Neural progenitor cell (in vitro differentiated cells): ENCODE data around the gene PALB2.

Experiments used
- CTCF ChIP-seq: fragments of 200-600 bp; sonication (generic); IDR thresholded peaks from 2 replicates; pipeline ENCODE4 v1.5.1; 2017; ENCODE audit warnings: antibody characterized with exemption, mild to moderate bottlenecking
- EZH2 ChIP-seq: fragments of 200-600 bp; sonication (generic); IDR thresholded peaks from 2 replicates; pipeline ENCODE4 v1.6.1; 2017; ENCODE audit warnings: antibody characterized with exemption, mild to moderate bottlenecking, moderate library complexity

- TF ChIP-seq CTCF, result no peak
- no peak for TF ChIP-seq EZH2
Measured at GRCh38 chr16:23570992-23571632, 70.0 kb downstream of the PALB2 start.
